DMS153 treated with DMSO at 0.1 percent for 48 hours (cell line): ENCODE results near the gene ZNF860.
"Not testable (repeated sequence)": the region's sequence is repeated elsewhere in the genome, so short reads cannot be mapped to it uniquely, and the experiment has no call there.

Experiments
- DNase-seq: peaks from one replicate; lab custom pipeline; 2025; ENCODE audit not compliant: unreplicated experiment; lab: John Stamatoyannopoulos, UW

Gene ZNF860

GRCh38 chr3:31960793-31961431, 20.6 kb upstream of the ZNF860 start:
- no peak for DNase-seq

DNA sequence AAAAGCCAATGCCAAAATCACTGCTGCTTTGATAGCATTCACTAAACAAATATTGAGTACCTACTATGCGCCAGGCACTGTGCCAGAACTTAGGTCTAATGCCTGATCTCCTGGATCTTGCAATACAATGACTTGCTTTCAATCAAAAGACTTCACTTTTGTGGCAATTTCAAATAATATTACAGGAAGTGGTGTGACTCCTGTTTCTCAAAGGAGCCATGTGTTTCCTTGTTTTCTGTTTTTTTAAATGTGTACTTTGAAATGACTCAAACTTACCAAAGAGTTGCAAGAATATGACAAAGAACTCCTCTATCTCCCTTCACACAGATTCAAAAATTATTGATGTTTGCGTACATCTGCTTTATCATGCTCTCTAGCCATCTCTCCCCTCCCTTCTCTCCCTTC, 18.7 kb upstream of the ZNF860 start:
- DNase-seq = no peak

- no peak for DNase-seq
Observed at GRCh38 chr3:31966978-31967591, 14.5 kb upstream of the ZNF860 start.

GRCh38 chr3:31967592-31967991, 14.0 kb upstream of the ZNF860 start:
- DNase-seq = no peak

DNA sequence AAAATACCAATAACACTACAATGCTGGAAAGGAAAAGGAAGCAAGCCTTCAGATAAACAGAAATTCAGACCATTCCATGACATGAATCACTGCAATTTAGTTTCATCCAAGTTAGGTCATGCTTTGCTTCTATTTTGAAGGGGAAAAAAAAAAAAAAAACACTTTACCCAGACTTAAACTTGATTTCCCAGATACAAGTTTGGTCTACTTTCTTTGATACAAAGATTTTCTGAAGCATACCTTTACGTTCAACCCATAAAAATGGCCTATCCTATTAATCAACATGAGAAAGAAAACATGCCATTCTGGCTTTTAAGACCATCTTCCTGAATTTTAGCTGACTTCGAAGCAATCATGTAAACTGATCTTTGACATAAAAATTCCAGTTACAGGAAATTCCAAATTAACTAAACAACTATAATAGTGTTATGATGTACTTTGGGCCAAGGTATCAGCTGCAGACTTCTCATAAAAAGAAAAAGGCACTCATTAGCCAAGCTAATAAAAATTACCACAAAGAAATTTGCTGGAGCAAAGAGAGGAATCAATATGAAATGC, 13.1 kb upstream of the ZNF860 start:
- no peak for DNase-seq

- no peak for DNase-seq
Observed at GRCh38 chr3:31968927-31969418, 12.6 kb upstream of the ZNF860 start.

DNA sequence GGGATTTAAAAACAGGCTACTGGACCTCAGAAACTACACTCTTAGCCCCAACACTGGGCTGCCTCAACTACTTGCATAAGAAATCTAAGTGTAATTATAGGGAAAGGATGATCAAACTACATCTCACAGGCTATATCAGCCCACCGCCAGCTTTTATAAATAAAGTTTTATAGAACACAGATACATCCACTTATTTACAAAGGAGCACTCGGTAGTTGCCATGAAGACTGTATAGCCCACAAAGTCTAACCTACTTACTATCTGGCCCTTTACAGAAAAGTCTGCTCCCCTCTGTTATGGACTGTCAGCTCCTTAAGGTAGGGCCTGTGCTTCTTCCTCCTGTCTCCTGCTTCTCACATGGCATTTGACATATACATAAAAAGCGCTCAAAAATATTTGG, 9.9 kb upstream of the ZNF860 start:
- DNase-seq = no peak

DNA sequence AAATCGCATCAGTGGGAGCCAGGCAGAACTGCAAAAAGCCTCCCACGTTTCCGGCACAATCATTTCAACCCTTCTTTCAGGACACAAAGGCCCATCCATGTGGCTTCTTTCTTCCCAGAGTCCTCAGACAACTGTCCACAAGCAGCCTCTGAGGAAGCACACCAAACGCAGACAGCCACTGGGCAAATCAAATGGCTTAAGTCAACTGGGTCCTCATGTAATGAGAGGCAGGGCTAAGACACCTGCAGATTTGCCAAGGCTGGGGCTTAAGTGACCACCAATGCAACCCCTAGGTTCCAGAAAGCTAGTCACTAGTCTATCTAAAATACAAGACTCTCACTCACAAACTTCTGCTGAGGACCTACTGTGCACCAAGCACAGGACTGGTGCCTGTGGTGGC, 8.5 kb upstream of the ZNF860 start:
- DNase-seq = no peak

DNA sequence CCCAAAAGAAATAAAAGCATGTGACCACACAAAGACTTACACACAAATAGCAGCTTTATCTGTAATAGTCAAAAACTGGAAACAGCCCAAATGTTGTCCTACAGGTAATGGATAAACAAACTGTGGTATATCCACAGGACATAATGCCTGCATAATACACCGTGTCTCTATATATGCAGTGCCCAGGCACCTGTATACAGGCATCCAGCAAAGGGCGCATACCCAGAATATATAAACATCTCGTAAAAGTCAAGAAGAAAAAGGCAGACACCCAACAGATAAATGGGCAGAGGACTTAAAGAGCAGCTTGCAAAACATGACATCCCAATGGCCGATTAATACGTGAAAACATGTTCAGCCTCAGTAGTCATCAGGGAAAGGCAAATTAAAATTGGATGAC, 7.7 kb upstream of the ZNF860 start:
- DNase-seq = no peak

GRCh38 chr3:31974471-31974870, 7.1 kb upstream of the ZNF860 start:
- no peak for DNase-seq

GRCh38 chr3:31974964-31975363, 6.6 kb upstream of the ZNF860 start:
- no peak for DNase-seq

DNA sequence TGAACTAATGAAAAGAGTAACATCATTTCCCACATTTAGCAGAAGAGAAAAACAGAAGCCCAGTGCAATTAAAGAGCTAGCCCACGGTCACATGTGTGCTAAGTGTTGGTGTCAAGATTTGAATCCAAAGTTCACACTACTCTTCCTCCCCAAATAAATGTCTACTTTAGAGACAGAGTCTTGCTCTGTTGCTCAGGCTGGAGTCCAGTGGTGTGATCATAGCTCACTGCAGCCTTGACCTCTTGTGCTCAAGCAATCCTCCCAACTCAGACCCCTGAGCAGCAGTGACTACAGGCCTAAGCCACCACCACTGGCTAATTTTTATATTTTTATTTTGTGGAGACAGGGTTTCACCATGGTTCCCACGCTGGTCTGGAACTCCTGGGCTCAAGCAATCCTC, 5.2 kb upstream of the ZNF860 start:
- DNase-seq = no peak

DNA sequence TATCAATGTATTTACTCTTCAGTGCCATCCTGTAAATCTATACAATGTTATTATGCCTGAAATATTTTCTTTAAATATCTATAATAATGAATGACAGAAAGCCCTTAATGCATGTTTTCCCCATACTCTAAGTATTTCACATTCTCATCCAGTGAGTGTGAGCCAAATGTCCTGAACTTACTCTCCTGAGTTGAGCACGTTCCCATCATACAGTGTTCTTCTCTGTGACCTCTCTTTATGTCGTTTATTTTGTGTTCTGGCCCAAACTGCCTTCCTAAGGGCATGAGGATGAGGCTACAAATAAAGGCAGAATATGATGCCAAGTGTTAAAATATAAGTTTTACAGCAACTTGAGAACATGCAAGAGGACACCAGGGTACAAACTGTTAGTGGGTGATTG, 3.8 kb upstream of the ZNF860 start:
- DNase-seq = no peak

GRCh38 chr3:31978553-31978952, 3.0 kb upstream of the ZNF860 start:
- no peak for DNase-seq

DNA sequence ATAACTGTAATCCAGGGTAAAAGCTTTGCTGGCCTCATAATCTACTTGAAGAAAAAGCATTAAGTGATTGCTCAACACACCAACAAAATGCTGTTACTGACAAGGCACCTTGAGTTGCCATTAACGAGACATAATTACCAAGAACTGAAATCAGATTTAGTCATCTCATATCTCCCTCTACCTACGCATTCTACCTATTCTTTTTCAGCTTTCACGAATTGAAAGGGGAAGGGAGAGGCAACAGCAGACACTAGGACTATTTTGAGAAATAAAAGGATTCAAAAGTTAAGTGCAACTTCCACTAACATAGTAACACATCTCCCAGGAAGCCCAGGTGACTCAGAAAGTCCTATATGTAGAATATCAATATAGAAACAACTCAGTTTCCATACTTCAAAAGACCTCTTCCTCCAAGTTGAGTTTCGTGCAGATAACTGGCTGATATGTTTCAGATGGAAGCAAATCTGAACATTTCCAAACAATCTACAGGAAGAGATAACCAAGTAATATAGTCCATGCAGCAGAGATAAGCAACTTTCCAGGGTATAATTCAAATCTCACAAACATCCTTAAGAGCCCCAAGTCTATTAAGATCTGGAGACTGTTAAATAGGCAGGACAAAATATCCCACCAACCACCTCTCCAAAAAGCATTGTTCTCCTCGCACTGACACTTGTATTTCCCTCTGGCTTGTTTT, 2.4 kb upstream of the ZNF860 start:
- no peak for DNase-seq

DNA sequence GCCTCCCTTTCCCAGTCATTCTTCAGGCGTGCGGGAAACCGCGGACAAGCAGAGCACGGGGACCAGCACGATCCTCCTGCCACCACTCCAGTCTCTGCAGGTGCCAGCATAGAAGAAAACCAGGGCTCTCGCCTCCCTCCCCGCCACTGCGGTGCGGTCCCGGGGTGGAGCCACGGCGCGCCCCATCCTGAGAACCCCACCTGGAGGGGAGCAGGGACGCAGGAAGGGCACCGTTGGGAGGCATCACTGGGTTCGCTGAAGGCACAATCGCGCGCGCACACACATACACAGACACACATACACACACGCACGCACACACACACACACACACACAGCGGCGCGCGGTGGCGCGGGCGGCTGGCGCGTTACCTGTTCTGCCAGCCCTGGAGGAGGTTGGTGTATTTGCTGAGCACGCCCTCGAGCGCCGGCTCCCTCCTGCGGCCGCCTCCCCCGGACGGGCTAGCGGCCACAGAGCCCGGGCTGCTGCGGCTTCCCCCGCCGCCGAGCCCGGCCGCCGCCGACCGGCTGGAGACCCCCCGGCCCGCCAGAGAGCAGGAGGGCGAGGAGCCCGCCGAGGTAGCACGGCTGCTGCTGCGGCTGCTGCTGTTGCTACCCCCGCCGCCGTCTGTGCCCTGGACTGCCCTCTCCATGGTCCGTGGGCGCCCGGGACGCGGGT, 882 bp upstream of the ZNF860 start:
- peak; percentile 22 for DNase-seq

- no peak for DNase-seq
Observed at GRCh38 chr3:31984321-31984720, 2.8 kb downstream of the ZNF860 start.

DNA sequence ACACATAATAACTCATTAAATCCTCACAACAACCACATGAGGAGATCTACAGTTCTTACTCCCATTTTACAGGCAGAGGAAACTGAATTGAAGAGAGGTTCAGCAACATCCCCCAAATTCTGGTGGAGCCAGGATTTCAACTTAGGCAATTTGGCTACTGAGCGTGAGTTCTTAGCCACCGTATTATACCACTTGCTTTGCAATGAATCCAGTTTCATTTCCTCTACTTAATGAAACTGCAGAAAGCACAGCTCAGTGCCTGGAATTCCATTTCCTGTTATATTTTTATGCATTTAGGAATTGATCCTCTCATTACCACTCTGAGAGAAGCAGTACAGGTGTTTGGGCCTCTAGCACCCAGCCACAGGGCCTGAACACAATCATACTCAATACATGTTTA, 4.3 kb downstream of the ZNF860 start:
- DNase-seq = no peak

DNA sequence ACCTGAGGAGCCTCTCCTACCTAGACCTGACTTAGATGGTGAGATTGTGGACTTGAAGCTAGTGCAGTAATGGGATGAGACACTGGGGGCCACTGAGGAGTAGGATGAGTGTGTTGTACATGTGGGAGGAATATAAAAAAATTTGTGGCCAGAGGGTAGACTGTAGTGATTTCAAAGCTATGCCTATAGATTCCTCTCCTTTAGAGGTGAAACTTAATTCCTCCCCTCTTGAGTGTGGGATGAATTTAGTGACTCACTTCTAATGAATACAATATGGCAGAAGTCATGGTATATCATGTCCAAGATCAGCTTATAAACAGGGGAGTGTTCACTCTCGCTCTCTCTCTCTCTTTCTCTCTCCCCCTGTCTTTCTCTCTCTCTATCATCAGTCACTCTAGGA, 6.7 kb downstream of the ZNF860 start:
- no peak for DNase-seq

DNA sequence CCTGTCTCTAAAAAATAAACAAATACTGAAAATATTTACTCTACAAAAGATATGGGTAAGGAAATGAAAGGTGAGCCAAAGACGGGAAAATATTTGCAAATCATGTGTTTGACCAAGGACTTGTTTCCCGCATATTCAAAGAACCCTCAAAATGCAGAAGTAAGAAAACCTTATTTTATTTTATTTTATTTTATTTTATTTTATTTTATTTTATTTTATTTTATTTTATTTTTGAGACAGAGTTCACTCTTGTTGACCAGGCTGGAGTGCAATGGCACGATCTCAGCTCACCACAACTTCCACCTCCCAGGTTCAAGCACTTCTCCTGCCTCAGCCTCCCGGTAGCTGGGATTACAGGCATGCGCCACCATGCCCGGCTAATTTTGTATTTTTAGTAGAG, 11.4 kb downstream of the ZNF860 start:
- not testable (repeated sequence) for DNase-seq

- DNase-seq = no peak
Observed at GRCh38 chr3:31993843-31994242, 12.3 kb downstream of the ZNF860 start.

DNA sequence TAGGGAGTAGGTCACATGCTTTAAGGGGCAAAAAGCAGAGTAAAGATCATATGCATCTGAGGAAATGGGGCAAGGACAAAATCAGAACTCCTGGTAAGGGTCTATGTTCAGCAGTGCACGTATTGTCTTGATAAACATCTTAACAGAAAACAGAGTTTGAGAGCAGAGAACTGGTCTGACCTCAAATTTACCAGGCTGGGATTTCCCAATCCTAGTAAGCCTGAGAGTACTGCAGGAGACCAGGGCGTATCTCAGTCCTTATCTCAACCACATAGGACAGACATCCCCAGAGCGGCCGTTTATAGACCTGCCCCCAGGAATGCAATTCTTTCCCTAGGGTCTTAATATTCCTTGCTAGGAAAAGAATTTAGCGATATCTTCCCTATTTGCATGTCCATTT, 13.5 kb downstream of the ZNF860 start:
- not testable (repeated sequence) for DNase-seq
